Measurements from ENCODE around the gene RGPD6.
"Not testable (repeated sequence)": the region's sequence is repeated elsewhere in the genome, so short reads cannot be mapped to it uniquely, and the experiment has no call there.

RGPD6 gene

GRCh38 chr2:110576763-110577416 is at the start of gene RGPD6:
Gene RGPD6, minus strand, starts transcription at chr2:110577222. Its CDS starts 198 bp downstream, at chr2:110577024.
- DNase-seq: not testable (repeated sequence)

GRCh38 chr2:110619326-110619939 is 42.4 kb upstream of the RGPD6 start:
- DNase-seq: not testable (repeated sequence)

GRCh38 chr2:110613927-110614326 is 36.9 kb upstream of the RGPD6 start:
- DNase-seq: not testable (repeated sequence)

GRCh38 chr2:110610613-110611250 is 33.7 kb upstream of the RGPD6 start:
- not testable (repeated sequence) for DNase-seq

GRCh38 chr2:110609843-110610612 is 33.0 kb upstream of the RGPD6 start:
- DNase-seq: not testable (repeated sequence)

GRCh38 chr2:110608788-110609502 is 31.9 kb upstream of the RGPD6 start:
- not testable (repeated sequence) for DNase-seq

GRCh38 chr2:110605057-110605456 is 28.0 kb upstream of the RGPD6 start:
- not testable (repeated sequence) for DNase-seq

GRCh38 chr2:110603917-110604591 is 27.0 kb upstream of the RGPD6 start:
- not testable (repeated sequence) for DNase-seq

- not testable (repeated sequence) for DNase-seq
These were observed 25.1 kb upstream of the RGPD6 start for GRCh38 chr2:110602139-110602538.

GRCh38 chr2:110591973-110592372 is 15.0 kb upstream of the RGPD6 start:
- not testable (repeated sequence) for DNase-seq

GRCh38 chr2:110589677-110590330 is 12.8 kb upstream of the RGPD6 start:
- DNase-seq: not testable (repeated sequence)

GRCh38 chr2:110588520-110588919 is 11.5 kb upstream of the RGPD6 start:
- not testable (repeated sequence) for DNase-seq

- not testable (repeated sequence) for DNase-seq
These were observed 2.4 kb upstream of the RGPD6 start for GRCh38 chr2:110579216-110579965.

- DNase-seq: not testable (repeated sequence)
These were observed 1.4 kb upstream of the RGPD6 start for GRCh38 chr2:110578429-110578828.

- not testable (repeated sequence) for DNase-seq
These were observed 77.2 kb downstream of the RGPD6 start for GRCh38 chr2:110499755-110500377.

- not testable (repeated sequence) for DNase-seq
These were observed 81.0 kb downstream of the RGPD6 start for GRCh38 chr2:110496027-110496426.

- DNase-seq: not testable (repeated sequence)
These were observed 82.5 kb downstream of the RGPD6 start for GRCh38 chr2:110494488-110494887.

GRCh38 chr2:110488991-110489390 is 88.0 kb downstream of the RGPD6 start:
- not testable (repeated sequence) for DNase-seq

- not testable (repeated sequence) for DNase-seq
These were observed 94.3 kb downstream of the RGPD6 start for GRCh38 chr2:110482697-110483096.
